ENCODE data around the gene B4GALNT3.

Gene B4GALNT3

GRCh38 chr12:559208-559905 lies 99.6 kb downstream of the B4GALNT3 start:
- H3K4me3 ChIP-seq (ENCODE audit: control insufficient read depth, low read depth, low read length) = no peak overlapping the region
- TF ChIP-seq CTCF (IDR thresholded peaks at IDR 0.05; ENCODE audit: control insufficient read depth, insufficient read depth, low read depth, low read length, missing control alignments) = no peak
- DNase-seq (ENCODE audit: low read depth) = no peak

GRCh38 chr12:559906-560455 lies 100.2 kb downstream of the B4GALNT3 start:
- H3K4me3 ChIP-seq (ENCODE audit: control insufficient read depth, low read depth, low read length) = no peak overlapping the region
- DNase-seq (ENCODE audit: low read depth) = no peak
- no peak for TF ChIP-seq CTCF (IDR thresholded peaks at IDR 0.05; ENCODE audit: control insufficient read depth, insufficient read depth, low read depth, low read length, missing control alignments)

GRCh38 chr12:560691-561390 lies 101.1 kb downstream of the B4GALNT3 start:
- no peak for TF ChIP-seq CTCF (IDR thresholded peaks at IDR 0.05; ENCODE audit: control insufficient read depth, insufficient read depth, low read depth, low read length, missing control alignments)
- no peak for DNase-seq (ENCODE audit: low read depth)
- no peak overlapping the region for H3K4me3 ChIP-seq (ENCODE audit: control insufficient read depth, low read depth, low read length)

- TF ChIP-seq CTCF (IDR thresholded peaks at IDR 0.05; ENCODE audit: control insufficient read depth, insufficient read depth, low read depth, low read length, missing control alignments) = no peak
- H3K4me3 ChIP-seq (ENCODE audit: control insufficient read depth, low read depth, low read length) = no peak overlapping the region
- no peak for DNase-seq (ENCODE audit: low read depth)
These were observed 101.6 kb downstream of the B4GALNT3 start for GRCh38 chr12:561391-561705.

- no peak for TF ChIP-seq CTCF (IDR thresholded peaks at IDR 0.05; ENCODE audit: control insufficient read depth, insufficient read depth, low read depth, low read length, missing control alignments)
- no peak overlapping the region for H3K4me3 ChIP-seq (ENCODE audit: control insufficient read depth, low read depth, low read length)
- no peak for DNase-seq (ENCODE audit: low read depth)
These were observed 102.3 kb downstream of the B4GALNT3 start for GRCh38 chr12:561908-562593.

- no peak overlapping the region for H3K4me3 ChIP-seq (ENCODE audit: control insufficient read depth, low read depth, low read length)
- TF ChIP-seq CTCF (IDR thresholded peaks at IDR 0.05; ENCODE audit: control insufficient read depth, insufficient read depth, low read depth, low read length, missing control alignments) = no peak
- no peak for DNase-seq (ENCODE audit: low read depth)
These were observed 102.9 kb downstream of the B4GALNT3 start for GRCh38 chr12:562634-563033.
